Tibial artery (tissue), 4 donors: Measurements from ENCODE around the gene RAI2.

Source experiments
- DNase-seq, 2 donors: peaks; one replicate each; pipeline ENCODE4 v3.0.0-alpha.2; 2019
- H3K27ac ChIP-seq, 2 donors: fragments of 200-600 bp; sonication (generic) in 1 of 2; 1 replicate in 1 of 2; 2 replicates in 1 of 2; pipeline ENCODE4 v1.5.1; 2018 to 2019; ENCODE audit warnings: mild to moderate bottlenecking in 1 of 2
- H3K27me3 ChIP-seq, 2 donors: fragments of 200-600 bp; sonication (generic) in 1 of 2; one replicate each; pipeline versions ENCODE4 v1.5.1 to v1.6.0; 2016 to 2019
- H3K36me3 ChIP-seq, 3 donors: fragments of 200-600 bp; sonication (generic) in 2 of 3; one replicate each; pipeline ENCODE4 v1.5.1; 2016 to 2019; ENCODE audit warnings: mild to moderate bottlenecking in 2 of 3
- H3K4me1 ChIP-seq, 4 donors: fragments of 200-600 bp; sonication (generic) in 2 of 4; 1 replicate in 3 of 4; 2 replicates in 1 of 4; pipeline ENCODE4 v1.5.1; 2016 to 2019
- H3K4me3 ChIP-seq, 2 donors: fragments of 200-600 bp; sonication (generic) in 1 of 2; 1 replicate in 1 of 2; 2 replicates in 1 of 2; pipeline ENCODE4 v1.5.1; 2018 to 2019; ENCODE audit warnings: mild to moderate bottlenecking in 2 of 2
- H3K9me3 ChIP-seq, 3 donors: fragments of 200-600 bp; sonication (generic) in 1 of 3; one replicate each; pipeline ENCODE4 v1.5.1; 2016 to 2019
- CTCF ChIP-seq, 2 experiments: fragments of 200-600 bp in 1 of 2; fragments of 450-650 bp in 1 of 2; IDR thresholded peaks; one replicate each; pipeline ENCODE4 v1.5.1; 2017 to 2019; ENCODE audit warnings: antibody characterized with exemption in 2 of 2, mild to moderate bottlenecking in 1 of 2, moderate library complexity in 1 of 2
- intact Hi-C: fragments of 100-400 bp; cut with DNase I; formaldehyde crosslinking; loops from one replicate; pipeline ENCODE4 v1.15.0; 2023; ENCODE audit warnings: low total_unique reads

The RAI2 gene

GRCh38 chrX:17759990-17760389 is 101.1 kb downstream of the RAI2 start:
- H3K27ac ChIP-seq: no peak overlapping the region
- H3K9me3 ChIP-seq: no peaks in the 10 kb centered on the region
- H3K4me3 ChIP-seq: no peak overlapping the region
- DNase-seq: no peak
- peaks cover 0 to 3% (median 0%) of the 10 kb centered on the region in 4 donors for H3K4me1 ChIP-seq
- H3K27me3 ChIP-seq: no peaks in the 10 kb centered on the region
- intact Hi-C loops: no loop called here
- no peaks in the 10 kb centered on the region for H3K36me3 ChIP-seq
- no peak for TF ChIP-seq CTCF (IDR thresholded peaks at IDR 0.05)

DNA sequence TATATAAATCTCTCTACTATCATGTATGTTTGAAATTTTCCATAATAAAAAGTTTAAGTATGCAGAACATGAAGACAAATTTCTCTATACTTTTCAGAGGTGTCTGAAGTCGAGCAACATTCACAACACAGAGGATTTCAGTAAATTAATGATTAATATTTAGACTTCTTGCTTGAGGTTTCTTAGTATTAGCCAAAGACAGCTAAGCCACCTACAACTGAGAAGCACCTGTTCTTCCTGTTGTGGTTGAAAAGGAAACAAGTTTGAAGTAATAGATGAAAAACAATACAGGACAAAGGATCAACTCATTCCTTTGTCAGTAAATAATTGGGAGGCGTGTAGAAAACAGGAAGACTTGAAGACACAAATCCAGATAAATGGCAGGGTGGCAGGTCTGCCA is 102.7 kb downstream of the RAI2 start:
- DNase-seq: no peak
- intact Hi-C loops: no loop called here
- Histone ChIP-seq H3K4me3 (no peak overlapping the region), H3K9me3 (no peaks in the 10 kb centered on the region), H3K4me1 (peaks cover 0 to 3% (median 0%) of the 10 kb centered on the region in 4 donors), H3K36me3 (peaks cover 0 to 5% (median 0%) of the 10 kb centered on the region in 3 donors), H3K27me3 (no peaks in the 10 kb centered on the region), H3K27ac (no peak overlapping the region)
- TF ChIP-seq CTCF (IDR thresholded peaks at IDR 0.05): no peak

GRCh38 chrX:17750436-17750835 is 110.7 kb downstream of the RAI2 start:
- Histone ChIP-seq H3K4me1 (no peaks in the 10 kb centered on the region), H3K9me3 (no peaks in the 10 kb centered on the region), H3K27me3 (no peaks in the 10 kb centered on the region), H3K4me3 (no peak overlapping the region), H3K27ac (no peak overlapping the region), H3K36me3 (peaks cover 6 to 23% (median 15%) of the 10 kb centered on the region in 3 donors)
- TF ChIP-seq CTCF (IDR thresholded peaks at IDR 0.05): no peak
- intact Hi-C loops: no loop called here
- no peak for DNase-seq
